SH-SY5Y (cell line): ENCODE results near the gene ERICH3.

Experiments used
- GATA2 ChIP-seq: IDR thresholded peaks from 2 replicates; pipeline ENCODE4 v1.6.1; 2011; ENCODE audit warnings: mild to moderate bottlenecking, low read depth, low read length
- GATA3 ChIP-seq: IDR thresholded peaks from 2 replicates; pipeline ENCODE4 v1.6.1; 2011; ENCODE audit warnings: low read depth, mild to moderate bottlenecking, low read length, moderate library complexity

DNA sequence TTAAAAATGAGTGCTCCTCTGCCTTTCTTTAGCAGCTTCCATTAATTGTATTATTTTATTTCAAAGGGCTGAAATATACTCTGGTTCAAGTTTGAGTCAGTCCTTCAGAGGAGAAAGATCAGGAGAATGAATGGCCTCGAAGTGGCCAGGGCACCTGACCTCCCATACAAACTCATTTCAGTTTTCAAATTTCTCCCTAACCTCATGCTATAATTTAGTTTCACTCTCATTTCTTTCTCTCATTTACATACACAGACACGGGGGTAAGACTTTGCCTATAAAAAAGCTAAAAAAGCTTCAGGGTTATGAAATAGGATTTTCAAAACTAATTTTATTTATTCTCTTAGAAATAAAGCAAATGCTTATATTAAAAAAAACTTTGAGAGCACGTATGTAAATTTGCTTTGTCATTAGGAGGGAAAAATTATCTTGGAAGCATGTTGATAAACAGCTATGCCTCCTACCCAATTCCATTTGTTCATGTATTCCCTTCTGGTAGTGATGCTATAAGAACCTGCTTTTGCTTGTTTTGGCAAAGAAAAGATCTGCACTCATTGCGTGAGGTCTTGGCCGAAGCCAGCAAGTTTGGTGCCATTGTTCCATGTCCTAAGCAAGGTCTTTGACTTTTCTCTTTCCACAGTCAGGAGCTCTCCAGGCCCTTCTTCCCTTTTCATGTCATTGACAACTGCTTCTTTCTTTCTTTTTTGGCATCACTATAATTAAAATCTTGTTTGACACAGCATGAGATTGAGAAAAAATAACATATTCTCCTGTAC, 80.8 kb downstream of the ERICH3 start:
- TF ChIP-seq GATA2: no peak
- no peak for TF ChIP-seq GATA3
